Superior temporal gyrus (tissue), 1 donor: ENCODE data around the gene MUC13.
"Not testable (repeated sequence)": the region's sequence is repeated elsewhere in the genome, so short reads cannot be mapped to it uniquely, and the experiment has no call there.

Experiments
- DNase-seq: peaks from one replicate; pipeline ENCODE4 v3.0.0-alpha.2; 2016; ENCODE audit errors: extremely low spot score

MUC13 gene

GRCh38 chr3:124934577-124934976 lies at the start of gene MUC13:
TSS of gene MUC13 (minus strand) at chr3:124934751. CDS start at chr3:124934712, 39 bp downstream.
- DNase-seq, result no peak

- no peak for DNase-seq
Measured at GRCh38 chr3:124982855-124983254, 48.3 kb upstream of the MUC13 start.

- no peak for DNase-seq
Measured at GRCh38 chr3:124981472-124981871, 46.9 kb upstream of the MUC13 start.

- DNase-seq, result no peak
Measured at GRCh38 chr3:124978627-124979026, 44.1 kb upstream of the MUC13 start.

GRCh38 chr3:124976383-124976782 lies 41.8 kb upstream of the MUC13 start:
- DNase-seq, result no peak

GRCh38 chr3:124974691-124975090 lies 40.1 kb upstream of the MUC13 start:
- DNase-seq, result no peak

GRCh38 chr3:124973290-124973689 lies 38.7 kb upstream of the MUC13 start:
- DNase-seq, result no peak

- DNase-seq, result no peak
Measured at GRCh38 chr3:124972457-124972856, 37.9 kb upstream of the MUC13 start.

- DNase-seq, result peak; percentile 46
Measured at GRCh38 chr3:124969963-124970722, 35.6 kb upstream of the MUC13 start.

- DNase-seq, result no peak
Measured at GRCh38 chr3:124969190-124969589, 34.6 kb upstream of the MUC13 start.

GRCh38 chr3:124967964-124968363 lies 33.4 kb upstream of the MUC13 start:
- DNase-seq, result no peak

- DNase-seq, result no peak
Measured at GRCh38 chr3:124966521-124967445, 32.2 kb upstream of the MUC13 start.

- no peak for DNase-seq
Measured at GRCh38 chr3:124965413-124965812, 30.9 kb upstream of the MUC13 start.

GRCh38 chr3:124964387-124964786 lies 29.8 kb upstream of the MUC13 start:
- no peak for DNase-seq

- no peak for DNase-seq
Measured at GRCh38 chr3:124963755-124964154, 29.2 kb upstream of the MUC13 start.

GRCh38 chr3:124962403-124962940 lies 27.9 kb upstream of the MUC13 start:
- DNase-seq, result no peak

GRCh38 chr3:124960698-124961097 lies 26.1 kb upstream of the MUC13 start:
- DNase-seq, result no peak

GRCh38 chr3:124960105-124960504 lies 25.6 kb upstream of the MUC13 start:
- DNase-seq, result no peak

GRCh38 chr3:124957951-124958350 lies 23.4 kb upstream of the MUC13 start:
- not testable (repeated sequence) for DNase-seq

GRCh38 chr3:124952282-124952855 lies 17.8 kb upstream of the MUC13 start:
- DNase-seq, result no peak

GRCh38 chr3:124951511-124952281 lies 17.1 kb upstream of the MUC13 start:
- no peak for DNase-seq
